HCT116 (cell line): Measurements from ENCODE around the gene NELL1. TPM values are rescaled to one million over a fixed set of nuclear protein-coding genes. Genes with fewer than 3 reads are reported as not detected.

ENCODE experiments used
- ATAC-seq: fragments of 200-7000 bp; cut with Tn5 transposase; 2 replicates; pipeline ENCODE4 v1.9.1; 2020; ENCODE audit warnings: mild to moderate bottlenecking, moderate library complexity
- BruUV-seq: library from RNA; stranded (reverse); fragments of 400-500 nt; replicated peaks from 2 replicates; lab custom pipeline; 2021; lab: Mats Ljungman, UMichigan
- CTCF ChIA-PET: fragments of 300-600 bp; sonication (Branson Sonifier 250); formaldehyde crosslinking; loops from one replicate; lab custom pipeline; 2021; ENCODE audit warnings: antibody characterized with exemption; lab: Charles Lee
- POLR2A ChIA-PET: fragments of 300-600, 350-600 bp; sonication (Branson Sonifier 250); formaldehyde crosslinking; loops from one replicate; lab custom pipeline; 2021; ENCODE audit warnings: antibody characterized with exemption; lab: Charles Lee
- RAD21 ChIA-PET, 2 experiments: fragments of 300-600 bp; sonication (Branson Sonifier 250); formaldehyde crosslinking; loops; one replicate each; lab custom pipeline; 2023; ENCODE audit warnings: low total read pairs in 2 of 2; ENCODE audit not compliant: uncharacterized antibody in 2 of 2, unreplicated experiment in 2 of 2, low non-redundant PET in 1 of 2; lab: Charles Lee
- DNase-seq: peaks from one replicate; pipeline ENCODE4 v3.0.0-alpha.2; 2010; ENCODE audit warnings: low read depth, low spot score
- H2AFZ ChIP-seq: fragments of 200-600 bp; shearing (Covaris generic), sonication (generic); 2 replicates; pipeline ENCODE4 v1.6.1; 2017; ENCODE audit warnings: low read depth, mixed run types, mixed read lengths, antibody characterized with exemption, low read length; ENCODE audit not compliant: poor library complexity, severe bottlenecking
- H3K27ac ChIP-seq: 2 replicates; pipeline ENCODE4 v1.5.1; 2012; ENCODE audit warnings: low read depth, low read length
- H3K27me3 ChIP-seq: fragments of 200-600 bp; sonication (generic); 2 replicates; pipeline ENCODE4 v1.6.1; 2016; ENCODE audit warnings: mixed run types, low read length, mixed read lengths; ENCODE audit not compliant: insufficient read depth
- H3K36me3 ChIP-seq, 2 experiments: fragments of 200-500 bp in 1 of 2; fragments of 200-600 bp in 1 of 2; sonication (Bioruptor generic) in 1 of 2; sonication (generic) in 1 of 2; 2 replicates each; pipeline versions ENCODE4 v1.5.1 to v1.6.1; 2014 to 2016; ENCODE audit warnings: low read length in 2 of 2, inconsistent platforms in 1 of 2, mixed read lengths in 1 of 2, mixed run types in 1 of 2; ENCODE audit not compliant: insufficient read depth in 2 of 2, control insufficient read depth in 1 of 2
- H3K4me1 ChIP-seq, 2 experiments: fragments of 200-600 bp in 1 of 2; sonication (generic) in 1 of 2; 2 replicates each; pipeline versions ENCODE4 v1.5.1 to v1.6.1; 2012 to 2017; ENCODE audit warnings: low read length in 2 of 2, inconsistent platforms in 1 of 2, mild to moderate bottlenecking in 1 of 2, mixed read lengths in 1 of 2, mixed run types in 1 of 2, moderate library complexity in 1 of 2; ENCODE audit not compliant: insufficient read depth in 2 of 2, control insufficient read depth in 1 of 2
- H3K4me2 ChIP-seq: fragments of 200-600 bp; sonication (generic); 2 replicates; pipeline ENCODE4 v1.6.1; 2017; ENCODE audit warnings: mixed run types, low read length, mixed read lengths
- H3K4me3 ChIP-seq, 2 experiments: fragments of 200-600 bp in 1 of 2; sonication (generic) in 1 of 2; replicated peaks in 1 of 2; 2 replicates each; pipeline ENCODE4 v1.5.1; 2011 to 2016; ENCODE audit warnings: low read length in 2 of 2, control low read depth in 1 of 2, low read depth in 1 of 2, mild to moderate bottlenecking in 1 of 2, mixed read lengths in 1 of 2, mixed run types in 1 of 2
- H3K79me2 ChIP-seq: fragments of 200-600 bp; sonication (generic); 2 replicates; pipeline ENCODE4 v1.6.1; 2017; ENCODE audit warnings: mild to moderate bottlenecking, mixed run types, low read length, moderate library complexity, mixed read lengths; ENCODE audit not compliant: insufficient read depth
- H3K9ac ChIP-seq: fragments of 200-600 bp; sonication (generic); 2 replicates; pipeline ENCODE4 v1.6.1; 2016; ENCODE audit warnings: low read length, mixed read lengths
- H3K9me2 ChIP-seq: fragments of 200-600 bp; sonication (generic), shearing (Covaris generic); 2 replicates; pipeline ENCODE4 v1.6.1; 2017; ENCODE audit warnings: mixed run types, mild to moderate bottlenecking, moderate library complexity; ENCODE audit not compliant: insufficient read depth
- H3K9me3 ChIP-seq, 2 experiments: fragments of 200-500 bp in 1 of 2; fragments of 200-600 bp in 1 of 2; sonication (Bioruptor generic) in 1 of 2; sonication (generic) in 1 of 2; 2 replicates each; pipeline ENCODE4 v1.6.1; 2014 to 2017; ENCODE audit warnings: low read length in 2 of 2, mixed read lengths in 2 of 2, inconsistent platforms in 1 of 2, low read depth in 1 of 2, mild to moderate bottlenecking in 1 of 2, mixed run types in 1 of 2, moderate library complexity in 1 of 2; ENCODE audit not compliant: control insufficient read depth in 1 of 2, insufficient read depth in 1 of 2
- H4K20me1 ChIP-seq: fragments of 200-600 bp; sonication (generic), shearing (Covaris generic); 2 replicates; pipeline ENCODE4 v1.6.1; 2017; ENCODE audit warnings: mixed run types, mild to moderate bottlenecking, moderate library complexity; ENCODE audit not compliant: insufficient read depth
- ELF1 ChIP-seq: IDR thresholded peaks from 2 replicates; pipeline ENCODE4 v1.6.1; 2012; ENCODE audit warnings: low read depth, borderline replicate concordance
- EZH2phosphoT487 ChIP-seq: fragments of 200-600 bp; IDR thresholded peaks from 2 replicates; pipeline ENCODE4 v1.6.1; 2018; ENCODE audit warnings: antibody characterized with exemption, borderline replicate concordance
- FOSL1 ChIP-seq: IDR thresholded peaks from 2 replicates; pipeline ENCODE4 v1.6.1; 2012; ENCODE audit warnings: low read depth
- JUND ChIP-seq: IDR thresholded peaks from 2 replicates; pipeline ENCODE4 v1.6.1; 2012
- POLR2A ChIP-seq: IDR thresholded peaks from 2 replicates; pipeline ENCODE4 v1.7.0; 2011; ENCODE audit warnings: borderline replicate concordance; ENCODE audit not compliant: insufficient read depth, insufficient read length; ENCODE audit errors: extremely low read depth
- SP1 ChIP-seq: IDR thresholded peaks from 2 replicates; pipeline ENCODE4 v1.6.1; 2012; ENCODE audit warnings: low read depth
- SRF ChIP-seq: IDR thresholded peaks from 2 replicates; pipeline ENCODE4 v1.6.1; 2012; ENCODE audit warnings: low read depth
- TCF7L2 ChIP-seq: IDR thresholded peaks from 2 replicates; pipeline ENCODE4 v1.7.0; 2011; ENCODE audit warnings: borderline replicate concordance, inconsistent platforms; ENCODE audit not compliant: insufficient read depth, insufficient read length; ENCODE audit errors: extremely low read depth
- YY1 ChIP-seq: IDR thresholded peaks from 2 replicates; pipeline ENCODE4 v1.6.1; 2011; ENCODE audit warnings: low read length, low read depth, moderate library complexity, mild to moderate bottlenecking; ENCODE audit not compliant: insufficient replicate concordance; ENCODE audit errors: extremely low read depth
- ZFX ChIP-seq: fragments of 450-650 bp; IDR thresholded peaks from 2 replicates; pipeline ENCODE4 v1.6.1; 2017
- intact Hi-C: fragments of 100-400 bp; cut with micrococcal nuclease; formaldehyde crosslinking; loops from 2 replicates; pipeline ENCODE4 v1.10.0; 2022
- total RNA-seq: library from RNA; stranded (reverse); gene quantifications from one replicate; pipeline ENCODE4 v1.2.1, GENCODE V29; 2021; ENCODE audit not compliant: unreplicated experiment
- TF ChIP-seq, protein P1 (sequence below): IDR thresholded peaks from 2 replicates; pipeline ENCODE4 v1.6.1; 2011; ENCODE audit warnings: mild to moderate bottlenecking, low read length, moderate library complexity; ENCODE audit not compliant: insufficient replicate concordance; ENCODE audit errors: extremely low read depth
- TF ChIP-seq, protein P2 (sequence below): IDR thresholded peaks from 2 replicates; pipeline ENCODE4 v1.6.1; 2012
- TF ChIP-seq, protein P3 (sequence below): IDR thresholded peaks from 2 replicates; pipeline ENCODE4 v1.6.1; 2012

The NELL1 gene
- total RNA-seq, 1 experiment from 2014 or later, result not detected

DNA sequence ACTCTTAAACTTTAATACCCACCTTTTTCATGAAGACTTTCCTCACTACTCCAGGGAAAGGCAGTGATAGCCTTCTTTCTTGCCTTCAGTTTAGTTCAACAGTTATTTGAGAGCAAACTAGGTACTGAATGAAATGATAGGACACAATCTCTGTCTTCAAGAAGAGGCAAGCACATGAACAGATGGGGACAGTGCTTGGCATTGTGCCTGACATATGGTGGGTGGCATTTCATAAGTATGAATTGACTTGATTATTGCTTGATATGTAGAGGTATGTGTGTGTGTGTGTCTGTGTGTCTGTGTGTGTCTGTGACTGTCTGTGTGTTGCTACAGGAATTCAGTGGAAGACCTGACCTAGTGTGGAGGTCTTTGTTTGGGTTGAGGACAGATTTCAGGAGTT, 504.1 kb downstream of the NELL1 start:
- Histone ChIP-seq H3K9me3 (peaks cover 5 to 36% of the 10 kb centered on the region in 2 experiments; a peak in 2 of 4 replicates), H3K27me3 (no peaks in the 10 kb centered on the region), H2AFZ (no peak overlapping the region), H3K36me3 (no peaks in the 10 kb centered on the region), H3K27ac (no peak overlapping the region), H3K4me3 (no peak overlapping the region), H3K4me2 (no peak overlapping the region), H3K9ac (no peak overlapping the region), H3K9me2 (no peaks in the 10 kb centered on the region), H3K79me2 (no peaks in the 10 kb centered on the region), H3K4me1 (no peaks in the 10 kb centered on the region), H4K20me1 (no peaks in the 10 kb centered on the region; the same call in 1 of the 2 replicates)
- ATAC-seq, result no peak
- TF ChIP-seq FOSL1 (no peak), POLR2A (no peak), JUND (no peak), YY1 (no peak)
- TF ChIP-seq, protein P1, sequence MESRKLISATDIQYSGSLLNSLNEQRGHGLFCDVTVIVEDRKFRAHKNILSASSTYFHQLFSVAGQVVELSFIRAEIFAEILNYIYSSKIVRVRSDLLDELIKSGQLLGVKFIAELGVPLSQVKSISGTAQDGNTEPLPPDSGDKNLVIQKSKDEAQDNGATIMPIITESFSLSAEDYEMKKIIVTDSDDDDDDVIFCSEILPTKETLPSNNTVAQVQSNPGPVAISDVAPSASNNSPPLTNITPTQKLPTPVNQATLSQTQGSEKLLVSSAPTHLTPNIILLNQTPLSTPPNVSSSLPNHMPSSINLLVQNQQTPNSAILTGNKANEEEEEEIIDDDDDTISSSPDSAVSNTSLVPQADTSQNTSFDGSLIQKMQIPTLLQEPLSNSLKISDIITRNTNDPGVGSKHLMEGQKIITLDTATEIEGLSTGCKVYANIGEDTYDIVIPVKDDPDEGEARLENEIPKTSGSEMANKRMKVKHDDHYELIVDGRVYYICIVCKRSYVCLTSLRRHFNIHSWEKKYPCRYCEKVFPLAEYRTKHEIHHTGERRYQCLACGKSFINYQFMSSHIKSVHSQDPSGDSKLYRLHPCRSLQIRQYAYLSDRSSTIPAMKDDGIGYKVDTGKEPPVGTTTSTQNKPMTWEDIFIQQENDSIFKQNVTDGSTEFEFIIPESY, result no peak
- TF ChIP-seq, protein P2, sequence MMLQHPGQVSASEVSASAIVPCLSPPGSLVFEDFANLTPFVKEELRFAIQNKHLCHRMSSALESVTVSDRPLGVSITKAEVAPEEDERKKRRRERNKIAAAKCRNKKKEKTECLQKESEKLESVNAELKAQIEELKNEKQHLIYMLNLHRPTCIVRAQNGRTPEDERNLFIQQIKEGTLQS, result no peak
- no TSS peak for BruUV-seq
- CTCF ChIA-PET, result no interaction called here
- POLR2A ChIA-PET, result no interaction called here
- intact Hi-C loops, result no loop called here
- RAD21 ChIA-PET, result no interaction called here
- DNase-seq, result no peak

DNA sequence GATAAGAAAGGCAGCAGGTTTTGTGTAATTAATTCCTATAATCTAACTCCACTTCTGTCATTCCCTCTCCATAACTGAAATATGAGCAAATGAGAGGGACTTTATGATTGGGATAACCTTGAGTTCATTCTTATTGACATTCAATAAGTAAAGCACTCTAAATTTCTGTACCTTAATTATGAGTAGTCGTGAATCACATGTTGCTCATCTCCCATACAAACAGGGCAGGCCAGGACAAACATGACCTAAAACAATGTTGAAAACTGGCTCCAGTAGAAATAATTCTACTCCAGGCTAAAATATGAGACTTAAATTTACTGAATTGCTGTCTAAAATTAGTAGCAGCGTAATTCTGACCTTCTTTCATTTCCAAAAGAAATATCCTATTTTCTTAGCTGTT, 505.4 kb downstream of the NELL1 start:
- BruUV-seq, result no TSS peak
- ChIA-PET POLR2A (no interaction called here), RAD21 (no interaction called here), CTCF (no interaction called here)
- Histone ChIP-seq H3K9me3 (peaks cover 5 to 34% of the 10 kb centered on the region in 2 experiments; a peak in 2 of 4 replicates), H4K20me1 (no peaks in the 10 kb centered on the region; the same call in 1 of the 2 replicates), H2AFZ (no peak overlapping the region), H3K9me2 (no peaks in the 10 kb centered on the region), H3K79me2 (no peaks in the 10 kb centered on the region), H3K4me2 (no peak overlapping the region), H3K4me1 (no peaks in the 10 kb centered on the region), H3K27ac (no peak overlapping the region), H3K4me3 (no peak overlapping the region), H3K9ac (no peak overlapping the region), H3K36me3 (no peaks in the 10 kb centered on the region), H3K27me3 (no peaks in the 10 kb centered on the region)
- DNase-seq (no peak), ATAC-seq (no peak)
- intact Hi-C loops, result no loop called here
- TF ChIP-seq SRF (no peak), ZFX (no peak), TCF7L2 (no peak), EZH2phosphoT487 (no peak), ELF1 (no peak), SP1 (no peak), JUND (no peak), YY1 (no peak)
- TF ChIP-seq, protein P3, sequence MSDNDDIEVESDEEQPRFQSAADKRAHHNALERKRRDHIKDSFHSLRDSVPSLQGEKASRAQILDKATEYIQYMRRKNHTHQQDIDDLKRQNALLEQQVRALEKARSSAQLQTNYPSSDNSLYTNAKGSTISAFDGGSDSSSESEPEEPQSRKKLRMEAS, result no peak
- TF ChIP-seq, all 23 proteins: peak for 0
